Bone marrow (tissue), 2 donors: ENCODE data around the gene ROBO1.
"Not testable (repeated sequence)": the region's sequence is repeated elsewhere in the genome, so short reads cannot be mapped to it uniquely, and the experiment has no call there.

Experiments
- DNase-seq, 2 donors: peaks; one replicate each; lab custom pipeline; 2025; lab: John Stamatoyannopoulos, UW

ROBO1 gene

GRCh38 chr3:78792733-78793132 is 975.1 kb downstream of the ROBO1 start:
- DNase-seq: no peak

GRCh38 chr3:78792212-78792611 is 975.6 kb downstream of the ROBO1 start:
- no peak for DNase-seq

- no peak for DNase-seq
These were observed 976.0 kb downstream of the ROBO1 start for GRCh38 chr3:78791753-78792152.

GRCh38 chr3:78788839-78789238 is 979.0 kb downstream of the ROBO1 start:
- DNase-seq: no peak

- no peak for DNase-seq
These were observed 982.8 kb downstream of the ROBO1 start for GRCh38 chr3:78785004-78785403.

- no peak for DNase-seq
These were observed 986.4 kb downstream of the ROBO1 start for GRCh38 chr3:78781351-78781750.

GRCh38 chr3:78765671-78766485 is 1001.9 kb downstream of the ROBO1 start:
- DNase-seq: no peak

- DNase-seq: no peak
These were observed 1003.2 kb downstream of the ROBO1 start for GRCh38 chr3:78764634-78765033.

GRCh38 chr3:78762121-78762520 is 1005.7 kb downstream of the ROBO1 start:
- DNase-seq: no peak

GRCh38 chr3:78761126-78761525 is 1006.7 kb downstream of the ROBO1 start:
- no peak for DNase-seq

GRCh38 chr3:78757731-78758130 is 1010.1 kb downstream of the ROBO1 start:
- DNase-seq: no peak

GRCh38 chr3:78754066-78754743 is 1013.6 kb downstream of the ROBO1 start:
- DNase-seq: no peak

GRCh38 chr3:78751266-78751665 is 1016.5 kb downstream of the ROBO1 start:
- DNase-seq: no peak

GRCh38 chr3:78750291-78750690 is 1017.5 kb downstream of the ROBO1 start:
- not testable (repeated sequence) for DNase-seq

GRCh38 chr3:78749056-78749455 is 1018.7 kb downstream of the ROBO1 start:
- DNase-seq: no peak

GRCh38 chr3:78745847-78746246 is 1022.0 kb downstream of the ROBO1 start:
- no peak for DNase-seq

GRCh38 chr3:78742491-78742890 is 1025.3 kb downstream of the ROBO1 start:
- DNase-seq: no peak

GRCh38 chr3:78742041-78742440 is 1025.8 kb downstream of the ROBO1 start:
- no peak for DNase-seq

GRCh38 chr3:78741066-78741645 is 1026.6 kb downstream of the ROBO1 start:
- DNase-seq: no peak

- DNase-seq: no peak
These were observed 1029.0 kb downstream of the ROBO1 start for GRCh38 chr3:78738833-78739232.

- DNase-seq: no peak
These were observed 1029.8 kb downstream of the ROBO1 start for GRCh38 chr3:78737988-78738387.

- DNase-seq: no peak
These were observed 1030.9 kb downstream of the ROBO1 start for GRCh38 chr3:78736863-78737262.

- no peak for DNase-seq
These were observed 1033.7 kb downstream of the ROBO1 start for GRCh38 chr3:78734048-78734637.
